Suprapubic skin (tissue), 3 donors: Measurements from ENCODE around the gene MN1.

Experiments used
- POLR2AphosphoS5 ChIP-seq, 3 donors: sonication (generic); formaldehyde crosslinking; IDR thresholded peaks; one replicate each; pipeline ENCODE4 v1.6.1; 2017; ENCODE audit warnings: antibody characterized with exemption in 3 of 3
- TF ChIP-seq, protein P1 (sequence below), 2 donors: fragments of 200-600 bp in 1 of 2; fragments of 450-650 bp in 1 of 2; sonication (generic) in 1 of 2; IDR thresholded peaks; one replicate each; pipeline ENCODE4 v1.5.1; 2016 to 2019; ENCODE audit warnings: antibody characterized with exemption in 2 of 2, mild to moderate bottlenecking in 1 of 2, moderate library complexity in 1 of 2

DNA sequence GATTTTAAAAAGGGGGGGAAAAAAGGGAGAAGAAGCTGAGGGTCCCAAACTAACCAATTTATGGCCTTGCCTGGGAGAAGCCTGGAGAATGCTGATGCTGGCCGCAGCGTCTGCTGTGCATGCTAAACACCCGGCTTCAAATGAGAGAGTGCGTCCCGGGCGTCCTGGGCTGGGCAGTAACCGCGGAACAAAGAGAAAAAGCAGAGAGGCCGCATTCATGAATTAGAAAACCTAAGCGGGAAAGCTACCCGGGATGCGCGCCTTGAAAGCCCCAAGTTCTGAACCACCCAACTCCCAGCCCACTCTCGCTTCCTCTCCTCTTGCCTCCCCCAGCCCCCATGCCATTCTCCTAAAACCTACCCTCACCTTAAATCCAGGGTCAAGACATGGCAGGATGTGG is 6.5 kb downstream of the MN1 start:
- TF ChIP-seq, protein P1, sequence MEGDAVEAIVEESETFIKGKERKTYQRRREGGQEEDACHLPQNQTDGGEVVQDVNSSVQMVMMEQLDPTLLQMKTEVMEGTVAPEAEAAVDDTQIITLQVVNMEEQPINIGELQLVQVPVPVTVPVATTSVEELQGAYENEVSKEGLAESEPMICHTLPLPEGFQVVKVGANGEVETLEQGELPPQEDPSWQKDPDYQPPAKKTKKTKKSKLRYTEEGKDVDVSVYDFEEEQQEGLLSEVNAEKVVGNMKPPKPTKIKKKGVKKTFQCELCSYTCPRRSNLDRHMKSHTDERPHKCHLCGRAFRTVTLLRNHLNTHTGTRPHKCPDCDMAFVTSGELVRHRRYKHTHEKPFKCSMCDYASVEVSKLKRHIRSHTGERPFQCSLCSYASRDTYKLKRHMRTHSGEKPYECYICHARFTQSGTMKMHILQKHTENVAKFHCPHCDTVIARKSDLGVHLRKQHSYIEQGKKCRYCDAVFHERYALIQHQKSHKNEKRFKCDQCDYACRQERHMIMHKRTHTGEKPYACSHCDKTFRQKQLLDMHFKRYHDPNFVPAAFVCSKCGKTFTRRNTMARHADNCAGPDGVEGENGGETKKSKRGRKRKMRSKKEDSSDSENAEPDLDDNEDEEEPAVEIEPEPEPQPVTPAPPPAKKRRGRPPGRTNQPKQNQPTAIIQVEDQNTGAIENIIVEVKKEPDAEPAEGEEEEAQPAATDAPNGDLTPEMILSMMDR (IDR thresholded peaks at IDR 0.05): no peak
- TF ChIP-seq POLR2AphosphoS5 (IDR thresholded peaks at IDR 0.05): no peak
